ENCODE data around the gene SLC2A6.
A peak's percentile ranks its signal among the peaks of the same experiment; 100 is the strongest.

Gene SLC2A6, protein sequence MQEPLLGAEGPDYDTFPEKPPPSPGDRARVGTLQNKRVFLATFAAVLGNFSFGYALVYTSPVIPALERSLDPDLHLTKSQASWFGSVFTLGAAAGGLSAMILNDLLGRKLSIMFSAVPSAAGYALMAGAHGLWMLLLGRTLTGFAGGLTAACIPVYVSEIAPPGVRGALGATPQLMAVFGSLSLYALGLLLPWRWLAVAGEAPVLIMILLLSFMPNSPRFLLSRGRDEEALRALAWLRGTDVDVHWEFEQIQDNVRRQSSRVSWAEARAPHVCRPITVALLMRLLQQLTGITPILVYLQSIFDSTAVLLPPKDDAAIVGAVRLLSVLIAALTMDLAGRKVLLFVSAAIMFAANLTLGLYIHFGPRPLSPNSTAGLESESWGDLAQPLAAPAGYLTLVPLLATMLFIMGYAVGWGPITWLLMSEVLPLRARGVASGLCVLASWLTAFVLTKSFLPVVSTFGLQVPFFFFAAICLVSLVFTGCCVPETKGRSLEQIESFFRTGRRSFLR

DNA sequence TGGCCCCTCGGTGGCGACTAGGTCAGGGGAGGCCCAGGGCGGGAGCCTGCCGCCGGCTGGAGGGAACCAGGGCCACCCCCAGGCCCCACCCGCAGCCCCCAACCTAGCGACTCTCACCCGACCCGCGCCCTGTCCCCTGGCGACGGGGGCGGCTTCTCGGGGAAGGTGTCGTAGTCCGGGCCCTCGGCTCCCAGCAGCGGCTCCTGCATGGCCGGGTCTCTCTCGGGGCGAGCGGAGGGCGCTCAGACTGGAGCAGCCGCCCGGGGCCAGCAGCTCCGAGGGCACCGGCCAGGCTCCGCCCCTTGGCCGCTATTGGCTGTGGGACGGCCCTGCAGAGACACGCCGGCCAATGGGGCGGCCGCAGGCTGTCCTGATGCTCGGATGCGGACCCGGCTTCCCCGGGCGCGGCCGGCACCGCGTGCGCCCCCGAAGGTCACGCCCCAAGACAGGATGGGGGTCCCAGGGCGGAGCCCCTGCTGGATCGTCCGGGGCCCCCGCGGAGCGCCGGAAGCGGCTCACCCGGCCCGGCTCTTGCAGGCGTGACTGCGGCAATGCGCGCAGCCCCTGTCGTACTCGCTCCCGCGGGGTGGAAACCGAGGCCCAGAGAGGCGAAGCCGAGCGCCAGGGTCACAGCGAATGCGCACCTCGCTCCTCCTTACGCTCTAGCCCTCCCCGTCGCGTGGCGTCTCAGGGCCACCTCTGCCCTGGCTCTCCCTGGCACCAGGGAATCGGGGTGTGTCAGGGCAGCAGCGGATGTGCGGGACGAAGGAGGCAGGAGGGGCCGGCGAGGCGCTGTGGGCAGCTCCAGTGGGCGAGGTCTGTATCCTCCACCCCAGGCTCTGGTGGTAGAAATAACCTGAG is at the start of gene SLC2A6:
Gene SLC2A6 (minus strand): TSS at position 249 of the 861 bp plus-strand sequence. CDS start 40 bp downstream, at position 209.
- DNase-seq: peak; percentile 93

DNA sequence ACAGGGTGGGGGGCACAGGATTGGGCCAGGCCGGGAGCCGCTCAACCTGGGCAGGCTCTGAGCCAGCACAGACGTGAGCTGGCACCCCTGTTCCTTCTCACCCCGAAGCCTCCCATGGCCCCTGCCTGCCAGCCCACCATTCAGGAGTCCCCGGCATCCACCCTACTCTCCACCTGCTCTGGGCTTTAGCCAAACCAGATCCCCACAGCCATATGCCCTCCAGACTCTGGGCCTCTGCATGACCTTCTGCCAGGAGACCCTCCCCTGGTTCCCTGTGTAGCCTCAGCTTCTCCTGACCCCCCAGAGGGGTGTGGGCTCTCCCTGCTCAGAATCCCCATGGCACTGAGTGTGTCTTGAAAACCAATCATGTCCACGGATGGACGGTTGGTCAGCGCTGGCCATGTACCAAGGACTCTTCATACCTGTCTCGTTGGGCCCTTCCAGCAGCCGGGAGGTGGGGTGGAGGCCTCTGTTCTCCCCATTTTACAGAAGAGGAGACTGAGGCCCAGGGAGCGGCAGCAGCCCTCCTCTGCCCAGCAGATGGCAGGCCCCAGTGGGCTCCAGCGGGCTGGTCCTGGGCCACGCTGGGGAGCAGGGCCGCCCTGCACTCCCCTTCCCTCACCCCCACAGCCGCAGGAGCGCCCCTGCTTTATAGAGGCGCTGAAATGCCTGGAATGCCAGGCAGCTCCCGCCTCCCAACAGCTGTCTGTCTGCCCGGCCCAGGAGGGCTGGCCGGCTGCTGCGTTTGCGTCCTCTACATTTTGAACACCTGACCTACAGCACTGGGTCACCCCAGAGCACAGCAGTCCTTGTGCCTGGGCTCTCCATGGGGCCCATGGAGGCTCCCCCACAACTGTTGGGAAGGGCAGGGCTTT is 49.3 kb upstream of the SLC2A6 start:
- DNase-seq: no peak

DNA sequence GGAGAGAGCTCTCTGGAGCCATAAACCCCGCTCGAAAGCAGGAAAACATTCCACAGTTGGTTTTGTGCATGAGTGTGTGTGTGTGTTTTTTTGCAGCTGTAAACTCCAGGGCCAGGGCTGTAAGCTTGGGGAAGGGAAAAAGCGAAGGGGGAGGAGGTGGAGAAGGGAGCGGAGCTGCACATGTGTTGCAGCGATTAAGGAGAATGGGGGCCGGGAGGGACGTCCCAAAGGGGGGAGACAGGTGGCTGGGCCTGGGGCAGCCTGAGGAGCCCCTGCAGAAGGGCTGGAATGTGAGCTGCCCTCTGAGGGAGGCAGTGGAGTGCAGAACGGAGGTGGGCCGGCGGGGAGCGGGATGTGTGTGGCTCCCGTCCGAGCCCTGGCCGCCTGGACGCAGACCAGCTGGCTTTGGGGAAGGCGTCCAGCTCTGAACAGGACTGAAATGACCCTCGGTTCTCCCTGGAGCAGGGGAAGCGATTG is 48.6 kb upstream of the SLC2A6 start:
- DNase-seq: peak; percentile 28

DNA sequence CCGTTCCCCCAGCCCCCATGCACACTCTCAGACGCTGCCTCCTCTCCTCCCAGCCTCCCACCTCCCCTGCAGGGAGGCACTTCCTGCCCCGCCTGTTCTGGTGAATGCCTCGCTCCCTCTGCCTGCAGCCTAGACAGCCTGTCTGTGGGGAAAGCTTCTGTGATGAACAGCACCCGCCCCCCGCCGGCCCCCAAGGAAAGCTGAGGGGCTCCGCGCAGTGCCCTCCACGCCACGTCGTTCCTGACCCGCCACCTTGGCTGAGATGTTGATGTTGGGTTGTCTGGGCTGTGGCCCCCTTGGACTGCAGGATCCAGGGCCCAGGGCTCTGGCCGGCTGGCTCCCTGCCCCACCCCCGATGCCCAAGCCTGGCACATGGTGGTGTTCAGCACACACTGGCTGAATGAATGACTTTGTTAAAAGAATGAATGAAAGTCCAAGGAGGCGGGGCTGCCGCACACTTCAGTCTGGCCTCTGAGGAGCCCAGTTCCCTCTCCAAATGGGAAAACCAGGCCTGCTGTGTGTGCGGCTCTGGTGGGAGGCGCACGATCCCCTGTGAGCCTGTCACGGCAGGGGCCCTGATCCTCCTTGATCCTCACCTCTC is 47.9 kb upstream of the SLC2A6 start:
- DNase-seq: peak; percentile 85

DNA sequence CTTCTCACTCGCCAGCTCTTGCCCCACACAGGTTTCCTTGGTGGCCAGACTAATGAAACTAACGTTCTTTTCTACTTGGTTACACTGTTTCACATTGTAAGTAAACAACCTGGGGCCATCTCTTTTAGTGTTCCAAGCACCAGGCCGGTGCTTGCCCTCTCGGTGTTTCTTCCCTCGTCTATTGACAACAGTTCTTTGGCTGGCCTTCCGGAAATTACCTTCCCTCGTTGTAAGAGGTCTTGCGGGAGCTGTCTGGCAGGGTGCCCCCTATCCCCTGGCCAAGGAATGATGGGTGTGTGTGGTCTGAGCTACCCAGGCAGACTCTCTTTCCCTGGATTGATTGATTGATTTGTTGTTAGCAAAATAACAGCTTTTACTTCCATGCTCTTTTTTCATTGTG is 46.8 kb upstream of the SLC2A6 start:
- DNase-seq: no peak

DNA sequence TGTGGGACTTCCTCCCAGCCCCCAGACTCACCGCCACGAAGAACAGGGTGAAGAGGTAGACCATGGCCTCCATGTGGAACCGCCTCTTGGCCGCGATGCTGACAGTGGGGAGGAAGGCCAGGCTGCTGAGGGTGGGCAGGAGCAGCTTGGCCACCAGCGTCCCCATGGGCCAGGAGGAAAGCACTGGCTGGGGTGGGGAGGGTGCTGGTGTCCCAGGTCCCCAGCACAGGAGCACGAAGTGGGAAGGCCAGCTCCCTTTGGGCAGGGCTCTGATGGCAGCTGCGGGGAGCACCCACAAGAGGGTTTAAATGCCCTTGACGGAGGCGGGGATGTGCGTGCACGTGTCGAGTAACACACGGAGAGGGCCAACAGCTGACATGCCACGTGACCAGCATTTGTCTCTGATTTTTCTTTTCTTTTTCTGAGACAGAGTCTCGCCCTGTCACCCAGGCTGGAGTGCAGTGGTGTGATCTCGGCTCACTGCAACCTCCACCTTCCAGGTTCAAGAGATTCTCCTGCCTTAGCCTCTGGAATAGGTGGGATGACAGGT is 45.9 kb upstream of the SLC2A6 start, which contains the start of gene MYMK:
Gene MYMK (minus strand): TSS at position 281 of the 550 bp plus-strand sequence. CDS start 115 bp downstream, at position 166.
- no peak for DNase-seq

DNA sequence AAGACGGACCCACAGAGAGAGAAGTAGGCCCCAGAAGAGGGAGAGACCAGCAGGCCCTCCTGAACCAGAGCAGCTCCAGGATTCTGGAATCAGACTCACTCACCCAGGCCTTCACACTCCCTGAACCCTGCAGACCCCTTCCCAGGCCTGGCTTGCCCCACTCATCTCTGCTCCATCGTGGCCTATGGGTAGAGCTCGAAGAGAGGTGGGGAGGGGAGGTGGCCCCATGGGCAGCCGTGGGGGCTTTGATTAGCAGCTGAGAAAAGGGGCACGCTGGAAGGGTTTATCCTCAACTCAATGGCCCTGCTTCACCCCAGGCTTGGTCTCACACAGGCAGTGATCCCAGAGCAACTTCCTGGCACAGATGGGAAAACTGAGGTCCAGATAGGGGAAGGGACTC is 45.2 kb upstream of the SLC2A6 start:
- no peak for DNase-seq

DNA sequence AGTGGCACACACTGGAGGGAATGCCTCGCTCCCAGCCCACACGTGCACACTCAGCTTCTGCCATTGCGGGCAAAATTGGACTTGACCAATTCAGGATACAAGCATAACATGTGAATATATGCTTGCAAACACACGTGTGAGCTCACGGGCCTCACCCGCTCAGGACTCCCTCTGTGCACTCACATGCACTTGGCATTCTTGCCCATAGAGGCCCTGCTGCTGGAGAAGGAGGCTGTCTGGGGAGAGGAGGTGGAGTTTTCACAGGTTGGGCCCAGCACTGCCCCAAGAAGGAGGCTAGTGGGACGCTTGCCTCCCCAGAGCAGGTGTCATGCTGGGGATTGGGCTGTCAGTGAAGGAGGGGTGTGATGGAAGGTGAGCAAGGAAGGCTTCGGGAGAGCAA is 44.2 kb upstream of the SLC2A6 start:
- no peak for DNase-seq

DNA sequence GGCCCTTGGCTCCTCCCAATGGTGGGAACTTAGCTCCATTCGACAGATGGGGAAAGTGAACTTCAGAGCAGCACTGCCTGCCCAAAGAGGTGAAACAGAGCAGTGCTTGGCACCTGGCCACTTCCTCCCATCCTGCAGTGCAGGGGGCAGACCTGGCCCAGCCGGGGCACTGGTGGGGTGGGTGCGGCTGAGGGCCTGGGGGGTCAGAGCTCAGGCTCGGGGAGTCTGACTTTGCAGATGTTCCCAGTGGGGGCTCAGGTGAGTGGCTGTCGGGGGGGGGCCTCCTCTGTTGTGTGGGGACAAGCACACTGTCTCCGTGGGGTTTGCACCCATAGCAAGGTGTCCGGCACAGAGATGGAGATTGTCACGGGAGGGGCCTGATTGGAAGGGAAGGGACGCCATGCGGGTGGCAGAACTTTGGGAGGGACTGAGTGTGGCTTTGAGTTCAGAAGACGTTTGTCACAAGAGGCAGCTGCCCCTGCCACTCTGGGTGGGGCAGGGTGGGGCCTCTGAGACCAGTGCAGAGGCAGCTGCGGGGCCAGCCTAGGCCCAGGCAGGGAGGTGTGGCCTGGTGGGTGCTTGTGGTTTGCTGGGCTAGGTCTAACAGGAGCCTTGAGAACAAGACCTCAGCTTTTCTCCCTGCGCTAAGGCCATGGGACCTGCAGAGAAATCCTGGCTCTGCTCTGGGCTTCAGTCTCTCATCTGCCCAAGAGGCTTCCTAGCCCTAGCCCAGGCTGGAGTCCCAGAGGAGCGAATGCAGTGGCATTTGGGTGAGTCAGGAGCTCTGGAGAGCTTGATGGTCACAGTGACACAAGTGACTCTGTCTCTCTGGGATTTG is 43.4 kb upstream of the SLC2A6 start:
- DNase-seq: no peak

DNA sequence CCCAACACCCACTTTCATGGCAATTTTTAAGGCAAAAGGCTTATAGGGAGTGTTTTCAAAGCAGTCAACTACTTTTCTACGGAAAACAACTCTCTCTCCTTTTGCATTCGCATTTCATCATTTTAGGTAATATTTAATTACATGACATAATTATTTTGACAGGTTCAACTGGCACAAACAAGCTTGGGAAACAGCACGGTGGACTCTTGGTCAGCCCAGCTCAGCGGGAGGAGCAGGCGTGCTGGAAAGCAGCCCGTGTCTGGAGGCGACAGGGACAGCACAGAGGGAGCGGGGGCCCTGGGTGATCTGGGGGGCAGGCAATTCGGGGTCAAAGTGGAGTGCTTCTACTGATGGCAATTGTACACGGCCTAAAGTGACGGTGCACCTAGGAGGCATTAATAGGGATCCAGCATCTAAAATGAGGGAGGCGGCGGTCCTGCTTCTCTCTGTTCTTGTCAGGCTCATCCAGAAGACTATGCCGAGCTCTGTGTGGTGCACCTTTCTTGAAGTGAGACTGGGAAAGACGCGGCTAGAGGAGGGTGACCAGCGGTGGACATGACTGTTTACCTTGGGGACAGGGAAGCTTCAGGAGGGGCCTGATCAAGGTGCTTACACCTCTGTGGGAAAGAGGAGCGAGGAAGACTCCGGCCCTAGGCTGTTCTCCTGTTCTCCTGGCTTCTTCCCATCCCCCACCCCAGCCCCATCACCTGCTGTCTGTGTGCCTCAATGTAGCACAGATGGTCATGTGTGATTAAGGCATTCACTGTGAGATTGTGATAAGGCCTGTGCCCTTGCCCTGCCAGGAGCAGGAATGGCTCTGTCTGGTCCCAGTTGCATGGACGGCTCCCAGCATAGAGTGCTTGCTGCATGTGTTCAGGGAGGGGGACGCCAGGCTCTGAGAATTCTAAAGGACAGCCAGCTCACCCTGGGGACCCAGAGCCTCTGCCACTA is 42.5 kb upstream of the SLC2A6 start:
- peak; percentile 66 for DNase-seq

DNA sequence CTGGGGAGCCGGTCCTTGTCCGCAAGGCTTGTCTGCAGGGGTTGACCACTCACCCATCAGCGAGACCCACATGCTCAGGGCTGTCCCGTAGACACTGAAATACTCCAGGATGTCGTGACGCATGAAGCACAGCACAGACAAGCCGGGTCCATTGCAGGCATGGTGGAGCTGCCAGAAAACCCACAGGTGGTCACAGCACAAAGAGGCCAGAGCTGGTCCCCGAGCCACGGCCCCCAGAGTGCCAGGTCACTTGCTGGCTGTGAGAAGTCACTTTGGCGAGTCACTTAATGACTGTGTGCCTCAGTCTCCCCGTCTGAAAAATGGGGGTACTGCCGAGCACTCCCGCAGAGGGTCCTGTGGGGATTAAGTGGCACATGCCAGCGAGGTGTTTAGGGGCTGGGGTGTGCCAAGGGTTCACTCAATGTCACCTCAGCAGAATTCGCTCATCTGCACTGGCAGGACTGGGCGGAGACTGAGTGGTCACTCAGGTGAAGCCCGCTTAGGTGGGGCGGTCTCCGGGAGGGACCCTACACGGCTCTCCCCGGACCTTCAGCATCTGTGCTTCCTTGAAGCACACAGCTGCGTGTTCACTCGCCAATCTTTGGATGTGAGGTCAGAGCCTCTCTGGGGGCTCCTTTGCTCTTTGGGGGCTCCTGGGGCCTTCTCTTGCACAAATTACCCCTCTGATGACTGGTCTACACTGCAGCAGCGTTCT is 41.4 kb upstream of the SLC2A6 start:
- no peak for DNase-seq

DNA sequence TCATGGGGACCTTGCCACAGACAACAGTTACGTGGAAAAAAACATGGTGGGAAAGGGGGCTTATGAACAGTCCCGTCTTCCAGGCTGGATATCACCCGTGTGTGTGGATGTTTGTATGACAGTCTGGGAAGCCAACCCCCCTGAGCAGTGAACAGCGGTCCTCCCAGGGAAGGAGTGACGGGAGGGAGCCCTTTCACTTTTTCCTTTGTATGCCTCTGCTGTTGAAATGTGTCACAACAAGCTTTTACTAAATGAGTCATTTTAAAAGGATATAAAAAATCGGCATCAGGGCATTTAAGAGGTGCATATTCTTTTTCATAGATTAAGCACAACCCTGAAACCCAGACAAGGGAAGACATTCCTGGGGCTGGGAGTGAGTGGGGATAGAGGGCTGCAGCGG is 40.8 kb upstream of the SLC2A6 start:
- DNase-seq: no peak

DNA sequence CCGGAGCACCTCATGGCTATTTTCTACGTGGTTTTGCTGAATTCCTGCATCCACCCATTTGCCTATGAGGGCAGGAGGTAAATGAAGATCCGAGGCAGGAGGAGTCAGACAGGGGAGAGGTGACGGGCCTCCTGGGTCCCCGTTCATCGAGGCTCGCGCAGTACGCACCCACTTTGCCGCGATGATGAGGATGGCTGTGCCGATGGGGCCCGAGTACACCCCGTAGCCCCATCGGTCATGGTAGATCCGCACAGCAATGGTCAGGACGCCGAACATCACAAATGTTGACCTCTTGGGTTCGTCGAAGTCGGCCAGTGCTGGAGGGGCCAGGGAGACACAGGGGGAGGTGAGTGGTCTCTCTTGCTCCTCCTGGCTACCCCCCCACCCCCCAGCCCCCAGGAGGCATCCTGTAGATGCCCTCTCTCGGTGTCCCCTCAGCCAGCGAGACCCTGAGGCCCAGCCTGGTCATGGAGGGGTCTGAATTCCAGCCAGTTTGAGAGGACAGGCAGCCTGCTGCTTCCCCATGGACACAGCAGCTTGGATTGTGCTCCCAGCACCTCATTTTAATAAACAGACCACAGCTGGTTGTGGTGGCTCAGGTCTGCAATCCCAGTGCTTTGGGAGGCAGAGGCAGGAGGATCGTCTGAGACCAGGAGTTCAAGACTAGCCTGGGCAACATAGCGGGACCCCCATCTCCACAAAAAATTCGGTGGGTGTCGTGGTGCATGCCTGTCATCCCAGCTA is 40.0 kb upstream of the SLC2A6 start:
- DNase-seq: no peak

DNA sequence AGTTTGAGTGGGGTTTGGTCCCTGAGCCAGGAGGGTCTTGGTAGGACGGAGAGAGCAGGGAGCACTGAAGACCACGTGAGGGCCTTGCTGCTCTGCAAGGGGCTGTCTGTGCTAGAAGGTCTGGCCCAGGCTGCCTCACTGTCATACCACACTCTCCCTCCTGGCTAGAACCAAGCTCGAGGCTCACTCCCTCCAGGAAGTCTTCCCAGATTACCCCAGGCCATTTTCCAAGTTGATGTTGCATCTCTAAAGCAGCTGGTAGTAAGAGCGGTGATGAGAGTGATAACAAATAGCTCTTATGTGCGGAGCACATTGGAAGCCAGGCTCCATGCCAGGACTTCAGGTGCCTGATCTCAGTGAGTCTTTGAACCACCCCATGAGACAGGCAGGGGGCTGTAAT is 39.3 kb upstream of the SLC2A6 start:
- DNase-seq: no peak

DNA sequence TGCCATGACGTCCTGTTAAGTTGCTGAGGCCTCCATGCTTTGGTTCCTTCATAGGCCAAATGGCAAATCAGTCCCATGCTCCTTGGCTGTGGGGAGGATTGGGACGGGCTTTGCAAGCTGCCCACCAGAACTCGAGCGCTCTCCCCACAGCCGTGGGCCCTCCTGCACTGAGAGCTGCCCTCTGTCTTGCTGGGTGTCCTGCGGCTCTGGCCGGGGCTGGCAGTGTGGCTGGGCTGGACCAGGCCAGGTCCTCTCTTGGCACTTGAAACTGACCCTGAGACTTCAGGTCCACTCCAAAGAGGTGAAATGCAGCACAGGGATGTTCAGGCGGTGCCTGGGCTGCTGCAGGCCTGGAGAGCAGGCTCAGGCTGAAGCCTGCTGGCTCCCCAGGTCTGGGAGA is 38.8 kb upstream of the SLC2A6 start:
- no peak for DNase-seq

DNA sequence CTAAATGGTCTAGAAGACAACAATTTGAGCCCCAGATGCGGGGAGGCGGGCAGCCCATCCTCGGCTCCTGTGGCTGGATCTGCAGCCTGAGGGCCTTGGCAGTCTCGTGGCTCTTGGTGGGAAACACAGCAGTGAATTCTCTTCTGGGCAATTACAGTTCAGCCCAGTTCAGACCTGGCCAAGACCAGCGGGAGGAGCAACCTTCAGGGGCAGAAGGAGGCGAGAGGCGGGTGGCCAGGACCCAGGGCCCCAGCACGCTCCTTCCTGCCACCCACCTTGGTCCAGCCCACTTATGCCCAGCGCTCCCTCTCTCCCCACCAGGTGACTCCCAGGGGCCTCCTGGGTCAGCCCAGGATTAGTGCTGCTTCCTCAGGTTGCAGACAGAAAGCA is 38.1 kb upstream of the SLC2A6 start:
- no peak for DNase-seq

DNA sequence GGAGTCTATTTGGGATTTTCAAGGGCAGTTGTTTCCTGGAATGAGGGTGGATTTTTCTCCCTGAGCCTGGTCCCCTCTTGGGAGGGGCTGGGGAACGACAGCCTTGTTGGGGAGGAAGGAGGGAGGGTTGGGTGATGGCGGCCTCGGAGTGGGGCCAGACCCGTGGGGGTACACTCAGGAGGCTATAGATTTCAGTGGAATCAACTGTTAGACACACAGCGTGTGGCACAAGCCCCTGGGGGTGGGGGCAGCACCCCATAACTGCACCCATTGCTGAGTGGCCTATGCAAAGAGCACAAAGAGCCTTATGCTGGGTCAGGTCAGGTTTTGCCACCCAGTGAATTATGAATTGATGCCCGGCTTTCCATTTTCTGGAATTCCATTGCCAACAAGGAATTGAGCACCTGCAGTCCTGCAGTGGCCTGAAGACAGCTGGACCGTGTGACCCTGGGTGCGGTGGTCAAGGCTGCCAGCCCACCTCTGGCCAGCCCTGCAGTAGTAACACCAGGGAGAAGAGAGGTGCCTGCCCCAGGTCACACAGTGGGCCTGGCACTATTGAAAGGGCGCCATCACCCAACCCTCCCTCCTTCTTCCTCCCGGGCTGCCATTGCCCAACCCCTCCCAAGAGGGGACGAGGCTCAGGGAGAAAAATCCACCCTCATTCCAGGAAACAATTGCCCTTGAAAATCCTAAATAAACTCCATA is 37.5 kb upstream of the SLC2A6 start:
- no peak for DNase-seq

Data from midbrain (tissue), 1 donor.